Activated gamma-delta T cell treated with anti-CD3 and anti-CD28 coated beads, Interleukin-2, amount 50 U/mL, for 16 hours (primary cell): ENCODE data around the gene UCP2.

ENCODE experiments used
- DNase-seq: peaks from one replicate; pipeline ENCODE4 v3.0.0-alpha.2; 2020; ENCODE audit warnings: low read depth

UCP2 gene

GRCh38 chr11:73982595-73982989 is at the start of gene UCP2:
TSS of gene UCP2 (minus strand) at chr11:73982843. CDS start at chr11:73978378, 4,465 bp downstream.
- DNase-seq = peak; percentile 69

- no peak for DNase-seq
These were observed 48.4 kb upstream of the UCP2 start for GRCh38 chr11:74030723-74031676.

DNA sequence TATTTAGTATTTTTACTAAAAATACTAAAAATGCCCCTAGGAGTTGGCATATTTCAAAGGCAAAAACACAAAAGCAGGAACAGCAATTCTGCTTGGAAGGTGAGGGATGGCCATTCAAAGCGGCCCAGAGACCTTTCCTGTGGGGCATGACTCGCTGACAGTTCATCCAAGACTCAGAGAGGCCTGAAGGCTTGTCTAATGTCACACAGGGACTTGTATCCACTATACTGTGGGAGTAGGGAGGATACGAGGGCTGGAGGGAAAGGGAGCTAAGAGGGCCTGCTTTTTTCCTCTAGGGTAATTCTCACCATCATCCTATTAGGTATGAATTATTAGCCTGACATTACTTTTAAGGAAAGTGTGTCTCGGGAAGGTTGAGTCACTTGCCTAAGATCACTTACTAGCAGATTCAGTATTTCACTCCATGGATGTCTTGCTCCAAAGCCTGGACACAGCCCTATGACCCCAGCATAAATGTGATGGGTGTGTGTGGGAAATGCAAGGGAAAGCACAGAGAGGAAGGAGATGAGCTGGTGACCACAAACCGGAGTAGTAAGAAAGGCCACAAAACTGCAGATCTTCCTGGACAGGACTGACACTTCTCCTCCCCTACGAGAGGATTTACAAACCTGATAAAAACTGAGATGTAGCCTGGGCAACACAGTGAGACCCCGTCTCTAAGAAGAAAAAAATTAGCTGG is 43.0 kb upstream of the UCP2 start:
- no peak for DNase-seq

GRCh38 chr11:74024261-74025029 is 41.8 kb upstream of the UCP2 start:
- no peak for DNase-seq

GRCh38 chr11:74023276-74023675 is 40.6 kb upstream of the UCP2 start:
- DNase-seq = no peak

DNA sequence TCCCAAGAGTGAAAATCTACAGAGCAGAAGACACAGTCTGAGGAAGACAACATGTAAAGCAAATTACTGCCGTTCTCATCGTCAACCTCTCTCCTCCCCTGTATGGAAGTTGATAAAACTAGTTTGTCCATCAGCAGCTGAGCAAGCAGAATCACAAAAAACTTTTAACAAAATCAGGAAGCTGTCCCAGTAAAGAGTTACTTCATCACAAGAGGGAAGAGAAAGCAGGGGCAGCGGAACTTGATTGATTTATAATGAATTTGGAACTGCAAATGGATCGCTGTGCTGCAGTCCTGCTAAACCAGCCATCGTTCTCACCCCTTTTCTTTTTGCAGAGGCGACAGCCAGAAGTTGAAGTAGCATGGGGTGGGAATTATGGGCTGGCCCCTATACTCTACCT is 39.9 kb upstream of the UCP2 start:
- no peak for DNase-seq

DNA sequence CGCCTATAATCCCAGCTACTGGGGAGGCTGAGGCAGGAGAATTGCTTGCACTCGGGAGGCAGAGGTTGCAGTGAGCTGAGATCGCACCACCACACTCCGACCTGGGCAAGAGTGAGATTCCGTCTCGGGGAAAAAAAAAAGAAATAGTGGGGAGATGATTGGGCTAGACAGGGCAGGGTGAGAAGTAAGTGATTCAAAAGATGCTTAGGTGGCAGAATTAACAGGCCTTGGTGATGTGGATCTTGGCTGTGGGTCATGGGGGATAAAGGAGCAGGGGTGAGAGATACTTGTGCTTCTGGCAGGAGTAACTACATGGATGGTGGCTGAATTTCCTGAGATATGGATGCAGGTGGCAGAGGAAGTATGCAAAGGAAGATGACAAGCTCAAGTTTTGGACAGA is 39.4 kb upstream of the UCP2 start:
- no peak for DNase-seq

DNA sequence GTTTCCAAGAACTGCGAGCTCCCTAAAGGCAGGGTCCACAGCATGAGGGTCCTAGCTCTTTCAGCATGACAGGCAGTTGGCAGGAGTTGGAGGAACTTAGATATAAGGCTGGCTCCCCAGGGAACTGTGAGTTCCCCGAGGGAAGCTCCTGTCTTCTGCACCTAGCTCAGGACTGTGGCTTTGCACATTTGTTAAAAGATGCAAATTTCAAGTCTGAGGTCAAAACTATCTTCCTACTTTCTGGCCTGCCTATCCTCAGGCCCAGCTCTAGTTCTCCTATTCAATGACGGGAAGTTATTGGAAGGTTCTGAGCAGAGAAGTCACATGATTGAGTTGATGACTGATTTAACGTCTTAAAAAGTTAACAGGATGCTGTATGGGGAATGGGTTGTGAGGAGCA is 37.9 kb upstream of the UCP2 start:
- DNase-seq = no peak

DNA sequence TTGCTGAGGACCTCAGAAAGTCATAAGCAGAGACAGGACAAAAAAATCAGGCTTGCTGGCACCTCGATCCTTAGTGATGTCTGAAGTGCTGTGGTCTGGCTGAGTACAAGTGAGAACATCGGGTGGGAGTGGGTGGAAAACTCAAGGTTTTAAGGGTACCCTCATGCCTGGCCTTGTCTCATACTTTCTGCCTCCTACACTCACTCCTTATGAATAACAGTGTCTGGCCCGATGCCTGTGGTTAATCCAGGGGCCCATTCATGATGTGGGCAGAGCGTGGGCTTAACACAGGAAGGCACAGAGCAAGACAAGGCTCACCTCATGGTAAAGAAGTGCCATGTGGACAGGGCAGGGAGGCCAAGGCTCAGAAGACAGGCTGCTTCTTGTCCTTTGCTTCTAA is 37.2 kb upstream of the UCP2 start:
- peak; percentile 46 for DNase-seq

GRCh38 chr11:74019104-74019738 is 36.6 kb upstream of the UCP2 start:
- DNase-seq = no peak

GRCh38 chr11:74018331-74019005 is 35.8 kb upstream of the UCP2 start:
- DNase-seq = no peak

DNA sequence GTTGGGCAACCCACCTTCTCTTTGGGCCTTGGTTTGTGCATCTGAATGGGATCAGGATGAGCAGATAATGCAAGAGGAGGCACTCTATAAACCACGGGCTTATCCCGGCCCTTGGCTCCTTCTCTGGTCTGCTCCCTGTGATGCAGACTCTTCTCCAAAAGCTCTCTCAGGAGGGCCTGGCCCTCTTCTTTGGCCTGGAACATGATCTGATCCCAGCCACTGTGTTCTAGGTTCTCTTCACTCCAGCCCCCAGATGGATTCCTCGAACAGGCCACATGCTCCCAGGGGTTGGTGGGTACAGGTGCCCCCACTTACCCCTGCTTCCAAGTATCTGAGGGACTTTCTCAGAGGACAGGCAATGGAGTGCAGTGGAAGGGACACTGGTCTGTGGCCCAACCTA is 35.0 kb upstream of the UCP2 start:
- DNase-seq = no peak

- no peak for DNase-seq
These were observed 33.5 kb upstream of the UCP2 start for GRCh38 chr11:74015919-74016684.

DNA sequence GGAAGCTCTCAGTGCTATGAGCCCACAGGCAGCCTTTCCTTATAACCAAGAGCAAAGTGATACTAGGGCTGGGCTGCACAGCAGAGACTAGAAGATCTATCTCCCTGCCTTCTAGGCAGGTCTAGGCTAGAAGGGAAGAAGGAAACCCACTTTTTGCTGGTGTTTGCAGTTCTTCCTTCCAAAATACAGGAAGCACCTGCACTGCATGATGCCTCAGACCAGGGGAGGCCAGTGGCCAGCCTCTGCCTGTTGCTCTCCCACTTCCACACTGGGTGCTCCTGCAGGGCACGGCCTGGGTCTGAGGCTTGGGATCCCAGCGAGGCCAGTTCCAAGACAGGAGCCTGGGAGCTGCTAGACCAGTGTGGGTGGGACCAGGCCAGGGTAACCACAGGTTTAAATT is 32.2 kb upstream of the UCP2 start:
- DNase-seq = no peak

- no peak for DNase-seq
These were observed 30.5 kb upstream of the UCP2 start for GRCh38 chr11:74013141-74013540.

DNA sequence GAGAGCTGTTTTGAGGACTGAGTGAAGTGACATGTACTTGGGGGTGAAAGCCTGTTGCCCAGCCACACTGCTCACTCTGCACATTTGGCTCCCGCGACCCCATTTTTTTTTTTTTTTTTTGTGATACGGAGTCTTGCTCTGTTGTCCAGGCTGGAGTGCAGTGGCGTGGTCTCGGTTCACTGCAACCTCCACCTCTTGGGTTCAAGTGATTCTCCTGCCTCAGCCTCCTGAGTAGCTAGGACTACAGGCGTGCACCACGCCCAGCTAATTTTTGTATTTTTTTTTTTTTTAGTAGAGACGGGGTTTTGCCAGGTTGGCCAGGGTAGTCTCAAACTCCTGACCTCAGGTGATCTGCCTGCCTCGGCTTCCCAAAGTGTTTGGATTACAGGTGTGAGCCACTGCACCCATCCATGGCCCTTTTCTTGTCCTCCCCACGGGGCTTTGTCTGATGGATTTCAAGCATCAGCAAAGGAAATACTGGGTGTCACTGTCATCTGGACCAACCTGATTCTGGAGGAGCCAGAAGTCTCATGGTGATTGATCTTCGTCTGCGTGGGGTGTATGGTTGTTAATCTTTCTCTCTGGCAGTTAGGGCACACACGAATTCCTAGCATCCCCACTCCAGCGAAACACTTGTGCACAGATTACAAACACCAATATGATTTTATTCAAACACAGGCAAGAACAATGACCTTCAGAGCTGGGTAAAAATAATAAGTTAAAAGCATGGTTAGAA is 29.6 kb upstream of the UCP2 start:
- no peak for DNase-seq

DNA sequence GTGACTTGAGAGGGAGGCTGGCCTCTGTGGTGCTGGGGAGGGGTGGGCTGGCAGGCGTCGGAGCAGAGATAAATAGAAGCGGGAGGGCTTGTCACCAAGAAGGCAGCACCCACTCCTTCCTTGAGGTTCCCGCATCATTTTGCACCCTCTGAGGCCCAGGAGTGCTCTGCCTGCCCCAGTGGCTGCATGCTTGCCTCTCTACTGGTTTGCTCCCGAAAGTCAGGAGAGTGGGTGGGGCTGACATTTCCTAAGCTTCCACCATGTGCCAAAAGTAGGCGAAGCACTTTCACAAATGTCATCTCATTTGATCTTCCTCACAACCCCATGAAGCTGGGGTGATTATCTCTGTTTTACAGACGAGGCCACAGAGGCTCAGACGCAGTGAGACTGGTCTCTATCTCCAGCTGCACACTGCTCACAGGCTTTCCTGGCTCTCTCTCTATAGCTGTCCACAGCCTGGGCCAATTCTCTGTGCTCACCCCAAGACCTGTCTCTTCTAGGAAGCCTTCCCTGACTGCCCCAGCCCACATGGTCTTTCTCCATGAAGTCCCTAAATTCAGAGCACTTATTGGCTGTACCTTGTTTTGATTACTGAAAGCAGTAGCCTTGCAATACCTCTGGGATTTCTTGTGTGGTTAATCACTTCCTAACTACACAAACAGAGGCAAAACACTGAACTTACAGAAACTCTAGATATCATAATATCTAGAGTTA is 28.9 kb upstream of the UCP2 start:
- DNase-seq = no peak

DNA sequence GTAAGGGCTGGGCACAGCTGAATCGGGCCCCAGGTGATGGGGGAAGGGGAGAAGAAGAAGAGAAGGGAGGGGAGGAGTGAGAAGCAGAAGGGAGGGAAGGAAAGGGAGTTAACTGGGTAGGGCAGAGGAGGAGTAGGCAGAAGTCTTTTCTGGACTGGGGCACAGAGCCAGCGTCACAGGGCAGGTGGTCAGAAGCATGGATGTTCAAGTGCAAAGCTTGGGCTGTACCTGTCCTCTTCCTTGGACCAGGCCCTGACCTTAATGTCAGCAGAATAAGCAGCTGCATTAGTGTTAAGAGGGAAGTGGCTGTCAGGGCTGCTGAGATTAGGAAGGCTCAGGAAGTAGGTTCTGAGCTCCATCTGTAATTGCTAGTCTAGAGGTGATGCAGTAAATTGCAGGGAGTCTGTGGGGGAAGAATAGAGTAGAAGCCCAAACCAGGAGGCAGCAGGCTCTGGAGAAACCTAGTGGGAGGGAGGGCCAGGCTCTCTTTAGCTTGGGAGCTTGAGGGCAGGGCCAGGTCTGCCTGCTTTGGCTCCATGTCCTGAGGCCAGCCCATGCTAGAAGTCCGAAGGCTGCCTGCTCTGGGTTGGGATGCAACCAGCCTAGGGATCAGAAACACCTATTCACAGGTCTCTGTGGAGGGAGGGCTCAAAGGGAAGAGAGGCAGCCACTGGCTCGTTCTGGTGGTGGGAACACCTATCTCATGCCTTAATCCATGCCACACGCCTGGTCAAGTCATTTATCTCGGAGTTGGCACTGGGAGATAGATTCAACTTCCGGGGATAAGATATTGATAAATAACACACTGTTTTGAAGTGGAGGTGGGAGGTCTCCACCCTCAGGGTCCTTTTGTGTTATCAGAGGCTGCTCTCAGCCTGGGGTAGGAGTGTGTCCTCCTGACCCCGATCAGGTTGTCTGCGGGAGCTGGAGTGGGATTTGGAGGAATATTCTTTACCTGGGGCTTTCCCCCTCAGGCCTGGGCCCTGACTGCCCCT is 28.0 kb upstream of the UCP2 start:
- DNase-seq = no peak
